Neural progenitor cell (in vitro differentiated cells): Measurements from ENCODE around the gene ZNF316. TPM values are rescaled to one million over a fixed set of nuclear protein-coding genes. Genes with fewer than 3 reads are reported as not detected.

Source experiments
- DNase-seq: peaks from one replicate; pipeline ENCODE4 v3.0.0-alpha.2; 2016; ENCODE audit warnings: low spot score
- H2AFZ ChIP-seq: fragments of 200-600 bp; sonication (generic); replicated peaks from 2 replicates; pipeline ENCODE4 v1.6.1; 2016; ENCODE audit warnings: antibody characterized with exemption
- H3F3A ChIP-seq: fragments of 200-600 bp; sonication (generic); 2 replicates; pipeline ENCODE4 v1.6.1; 2016; ENCODE audit warnings: antibody characterized with exemption, low read depth
- H3K27ac ChIP-seq: fragments of 200-600 bp; sonication (generic); 2 replicates; pipeline ENCODE4 v1.5.1; 2016; ENCODE audit warnings: mild to moderate bottlenecking
- H3K27me3 ChIP-seq: fragments of 200-600 bp; sonication (generic); 2 replicates; pipeline ENCODE4 v1.6.1; 2016; ENCODE audit warnings: mild to moderate bottlenecking, moderate library complexity
- H3K36me3 ChIP-seq: fragments of 200-600 bp; sonication (generic); 2 replicates; pipeline ENCODE4 v1.5.1; 2016
- H3K4me1 ChIP-seq: fragments of 200-600 bp; sonication (generic); 2 replicates; pipeline ENCODE4 v1.6.1; 2016; ENCODE audit warnings: mixed run types
- H3K4me2 ChIP-seq: fragments of 200-600 bp; sonication (generic); 2 replicates; pipeline ENCODE4 v1.6.1; 2016
- H3K4me3 ChIP-seq: fragments of 200-600 bp; sonication (generic); 2 replicates; pipeline ENCODE4 v1.5.1; 2016
- H3K79me2 ChIP-seq: fragments of 200-600 bp; sonication (generic); 2 replicates; pipeline ENCODE4 v1.6.1; 2016; ENCODE audit warnings: low read depth
- H3K9ac ChIP-seq: fragments of 200-600 bp; sonication (generic); 2 replicates; pipeline ENCODE4 v1.6.1; 2016
- H3K9me3 ChIP-seq: fragments of 200-600 bp; sonication (generic); 2 replicates; pipeline ENCODE4 v1.5.1; 2016; ENCODE audit warnings: low read depth
- H4K20me1 ChIP-seq: fragments of 200-600 bp; sonication (generic); 2 replicates; pipeline ENCODE4 v1.6.1; 2016; ENCODE audit warnings: low read depth
- H3K27ac Mint-ChIP-seq: 3 replicates; pipeline ENCODE4 v1.8.0; 2021; ENCODE audit warnings: mixed read lengths
- H3K27me3 Mint-ChIP-seq: 2 replicates; pipeline ENCODE4 v1.8.0; 2022; ENCODE audit warnings: low read depth, mild to moderate bottlenecking, inconsistent platforms, moderate library complexity, mixed read lengths; ENCODE audit not compliant: insufficient read depth
- H3K36me3 Mint-ChIP-seq: 3 replicates; pipeline ENCODE4 v1.8.0; 2021; ENCODE audit warnings: mixed read lengths
- H3K4me1 Mint-ChIP-seq: 3 replicates; pipeline ENCODE4 v1.8.0; 2021; ENCODE audit warnings: mixed read lengths
- H3K4me3 Mint-ChIP-seq: 3 replicates; pipeline ENCODE4 v1.8.0; 2021; ENCODE audit warnings: mild to moderate bottlenecking, moderate library complexity, mixed read lengths
- H3K9me3 Mint-ChIP-seq: 3 replicates; pipeline ENCODE4 v1.8.0; 2020; ENCODE audit warnings: mixed read lengths
- CTCF ChIP-seq: fragments of 200-600 bp; sonication (generic); IDR thresholded peaks from 2 replicates; pipeline ENCODE4 v1.5.1; 2017; ENCODE audit warnings: antibody characterized with exemption, mild to moderate bottlenecking
- EZH2 ChIP-seq: fragments of 200-600 bp; sonication (generic); IDR thresholded peaks from 2 replicates; pipeline ENCODE4 v1.6.1; 2017; ENCODE audit warnings: antibody characterized with exemption, mild to moderate bottlenecking, moderate library complexity
- EZH2phosphoT487 ChIP-seq: fragments of 200-600 bp; sonication (generic); IDR thresholded peaks from 2 replicates; pipeline ENCODE4 v1.6.1; 2017; ENCODE audit warnings: antibody characterized with exemption
- total RNA-seq: library from RNA; depleted of rRNA; stranded (reverse); fragments of >200 nt; gene quantifications from 2 replicates; pipeline ENCODE4 v1.2.3, GENCODE V29; 2015; ENCODE audit warnings: low replicate concordance

Gene ZNF316
- total RNA-seq, 1 donor from 2014 or later, result 2.2 TPM

- no peak for TF ChIP-seq EZH2
- TF ChIP-seq CTCF, result no peak
- no peak for TF ChIP-seq EZH2phosphoT487
- Mint-ChIP-seq H3K36me3 (peaks cover 40% of the 10 kb centered on the region), H3K4me3 (no peak overlapping the region), H3K9me3 (peaks cover 24% of the 10 kb centered on the region), H3K27me3 (peaks cover 21% of the 10 kb centered on the region), H3K27ac (no peak overlapping the region), H3K4me1 (no peaks in the 10 kb centered on the region)
- Histone ChIP-seq H3K79me2 (no peaks in the 10 kb centered on the region), H3K27ac (no peak overlapping the region), H3K9me3 (no peaks in the 10 kb centered on the region), H3K27me3 (no peaks in the 10 kb centered on the region), H3K4me1 (no peaks in the 10 kb centered on the region), H3K4me2 (no peak overlapping the region), H4K20me1 (peaks cover 5% of the 10 kb centered on the region), H2AFZ (no peak overlapping the region), H3K36me3 (no peaks in the 10 kb centered on the region), H3K4me3 (no peak overlapping the region), H3F3A (no peaks in the 10 kb centered on the region), H3K9ac (no peak overlapping the region)
- DNase-seq, result no peak
Observed at GRCh38 chr7:6651851-6652445, 14.8 kb downstream of the ZNF316 start.

DNA sequence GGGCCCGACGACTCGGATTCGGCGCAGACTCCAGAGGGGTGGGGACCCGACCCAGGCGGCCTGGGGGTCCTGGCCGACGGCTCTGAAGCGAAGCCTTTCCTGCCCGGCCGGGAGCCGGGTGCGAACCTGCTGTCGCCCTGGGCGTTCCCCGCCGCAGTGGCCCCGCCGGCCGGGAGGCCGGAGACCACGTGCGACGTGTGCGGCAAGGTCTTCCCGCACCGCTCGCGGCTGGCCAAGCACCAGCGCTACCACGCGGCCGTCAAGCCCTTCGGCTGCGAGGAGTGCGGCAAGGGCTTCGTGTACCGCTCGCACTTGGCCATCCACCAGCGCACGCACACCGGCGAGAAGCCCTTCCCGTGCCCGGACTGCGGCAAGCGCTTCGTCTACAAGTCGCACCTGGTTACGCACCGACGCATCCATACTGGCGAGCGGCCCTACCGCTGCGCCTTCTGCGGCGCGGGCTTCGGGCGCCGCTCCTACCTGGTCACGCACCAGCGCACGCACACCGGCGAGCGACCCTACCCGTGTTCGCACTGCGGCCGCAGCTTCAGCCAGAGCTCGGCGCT lies 15.4 kb downstream of the ZNF316 start:
- peaks cover 24% of the 10 kb centered on the region for H3K9me3 Mint-ChIP-seq
- peaks cover 5% of the 10 kb centered on the region for H4K20me1 ChIP-seq
- peaks cover 23% of the 10 kb centered on the region for H3K27me3 Mint-ChIP-seq
- H3K4me3 Mint-ChIP-seq, result no peak overlapping the region
- H3K27me3 ChIP-seq, result no peaks in the 10 kb centered on the region
- no peak overlapping the region for H2AFZ ChIP-seq
- H3K9ac ChIP-seq, result no peak overlapping the region
- H3K27ac ChIP-seq, result no peak overlapping the region
- no peaks in the 10 kb centered on the region for H3K36me3 ChIP-seq
- TF ChIP-seq EZH2phosphoT487 (no peak), EZH2 (no peak), CTCF (no peak)
- DNase-seq, result no peak
- H3F3A ChIP-seq, result no peaks in the 10 kb centered on the region
- H3K27ac Mint-ChIP-seq, result no peak overlapping the region
- no peak overlapping the region for H3K4me2 ChIP-seq
- H3K36me3 Mint-ChIP-seq, result peaks cover 37% of the 10 kb centered on the region
- no peak overlapping the region for H3K4me3 ChIP-seq
- H3K9me3 ChIP-seq, result no peaks in the 10 kb centered on the region
- H3K4me1 Mint-ChIP-seq, result no peaks in the 10 kb centered on the region
- no peaks in the 10 kb centered on the region for H3K4me1 ChIP-seq
- H3K79me2 ChIP-seq, result no peaks in the 10 kb centered on the region

DNA sequence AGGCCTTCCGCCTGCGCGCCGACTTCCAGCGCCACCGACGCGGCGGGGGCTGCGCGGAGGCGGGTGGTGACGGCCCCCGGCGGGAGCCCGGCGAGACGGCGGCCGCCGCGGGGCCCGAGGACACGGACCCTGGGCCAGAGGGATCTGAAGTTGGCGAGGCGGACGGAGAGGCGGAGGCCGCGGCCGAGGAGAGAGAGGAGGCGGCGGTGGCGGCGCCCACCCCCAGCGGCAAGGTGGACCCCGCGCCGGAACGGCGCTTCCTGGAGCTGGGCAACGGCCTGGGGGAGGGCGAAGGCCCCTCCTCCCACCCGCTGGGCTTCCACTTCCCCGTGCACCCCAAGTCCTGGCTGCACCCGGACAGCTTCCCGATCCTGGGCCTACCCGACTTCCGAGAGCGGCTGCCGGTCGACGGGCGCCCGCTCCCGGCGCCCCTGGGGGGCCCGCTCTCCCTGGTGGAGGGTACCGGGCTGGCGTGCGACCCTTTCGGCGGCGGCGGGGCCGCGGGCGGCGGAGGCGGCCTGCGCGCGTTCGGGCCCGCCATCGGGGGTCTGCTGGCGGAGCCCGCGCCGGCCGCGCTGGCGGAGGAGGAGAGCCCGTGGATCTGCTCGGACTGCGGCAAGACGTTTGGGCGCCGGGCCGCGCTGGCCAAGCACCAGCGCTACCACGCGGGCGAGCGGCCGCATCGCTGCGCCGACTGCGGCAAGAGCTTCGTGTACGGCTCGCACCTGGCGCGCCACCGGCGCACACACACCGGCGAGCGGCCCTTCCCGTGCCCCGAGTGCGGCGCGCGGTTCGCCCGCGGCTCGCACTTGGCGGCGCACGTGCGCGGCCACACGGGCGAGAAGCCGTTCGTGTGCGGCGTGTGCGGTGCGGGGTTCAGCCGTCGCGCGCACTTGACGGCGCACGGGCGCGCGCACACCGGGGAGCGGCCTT lies 16.2 kb downstream of the ZNF316 start:
- no peak overlapping the region for H3K9ac ChIP-seq
- Mint-ChIP-seq H3K27ac (no peak overlapping the region), H3K4me3 (no peak overlapping the region)

More for the DNA sequence above, 16.2 kb downstream of the ZNF316 start:
- TF ChIP-seq CTCF (no peak), EZH2phosphoT487 (no peak), EZH2 (no peak)
- no peaks in the 10 kb centered on the region for H3K4me1 Mint-ChIP-seq
- H3K9me3 ChIP-seq, result no peaks in the 10 kb centered on the region
- H3K27me3 ChIP-seq, result no peaks in the 10 kb centered on the region
- H3K27ac ChIP-seq, result no peak overlapping the region
- no peak overlapping the region for H3K4me2 ChIP-seq
- H3K4me3 ChIP-seq, result no peak overlapping the region
- H2AFZ ChIP-seq, result no peak overlapping the region
- H4K20me1 ChIP-seq, result no peaks in the 10 kb centered on the region
- no peaks in the 10 kb centered on the region for H3K79me2 ChIP-seq
- no peaks in the 10 kb centered on the region for H3K36me3 ChIP-seq
- peaks cover 35% of the 10 kb centered on the region for H3K36me3 Mint-ChIP-seq
- DNase-seq, result no peak
- H3K9me3 Mint-ChIP-seq, result peaks cover 24% of the 10 kb centered on the region
- H3K27me3 Mint-ChIP-seq, result peaks cover 24% of the 10 kb centered on the region
- peaks cover 1% of the 10 kb centered on the region for H3K4me1 ChIP-seq
- H3F3A ChIP-seq, result peaks cover under 1% of the 10 kb centered on the region
